NCI-H1417 treated with DMSO at 0.1 percent for 48 hours (cell line): ENCODE results near the gene SSTR1.
"Not testable (repeated sequence)": the region's sequence is repeated elsewhere in the genome, so short reads cannot be mapped to it uniquely, and the experiment has no call there.

ENCODE experiments used
- DNase-seq: peaks from one replicate; lab custom pipeline; 2025; lab: John Stamatoyannopoulos, UW

Gene SSTR1, protein sequence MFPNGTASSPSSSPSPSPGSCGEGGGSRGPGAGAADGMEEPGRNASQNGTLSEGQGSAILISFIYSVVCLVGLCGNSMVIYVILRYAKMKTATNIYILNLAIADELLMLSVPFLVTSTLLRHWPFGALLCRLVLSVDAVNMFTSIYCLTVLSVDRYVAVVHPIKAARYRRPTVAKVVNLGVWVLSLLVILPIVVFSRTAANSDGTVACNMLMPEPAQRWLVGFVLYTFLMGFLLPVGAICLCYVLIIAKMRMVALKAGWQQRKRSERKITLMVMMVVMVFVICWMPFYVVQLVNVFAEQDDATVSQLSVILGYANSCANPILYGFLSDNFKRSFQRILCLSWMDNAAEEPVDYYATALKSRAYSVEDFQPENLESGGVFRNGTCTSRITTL

DNA sequence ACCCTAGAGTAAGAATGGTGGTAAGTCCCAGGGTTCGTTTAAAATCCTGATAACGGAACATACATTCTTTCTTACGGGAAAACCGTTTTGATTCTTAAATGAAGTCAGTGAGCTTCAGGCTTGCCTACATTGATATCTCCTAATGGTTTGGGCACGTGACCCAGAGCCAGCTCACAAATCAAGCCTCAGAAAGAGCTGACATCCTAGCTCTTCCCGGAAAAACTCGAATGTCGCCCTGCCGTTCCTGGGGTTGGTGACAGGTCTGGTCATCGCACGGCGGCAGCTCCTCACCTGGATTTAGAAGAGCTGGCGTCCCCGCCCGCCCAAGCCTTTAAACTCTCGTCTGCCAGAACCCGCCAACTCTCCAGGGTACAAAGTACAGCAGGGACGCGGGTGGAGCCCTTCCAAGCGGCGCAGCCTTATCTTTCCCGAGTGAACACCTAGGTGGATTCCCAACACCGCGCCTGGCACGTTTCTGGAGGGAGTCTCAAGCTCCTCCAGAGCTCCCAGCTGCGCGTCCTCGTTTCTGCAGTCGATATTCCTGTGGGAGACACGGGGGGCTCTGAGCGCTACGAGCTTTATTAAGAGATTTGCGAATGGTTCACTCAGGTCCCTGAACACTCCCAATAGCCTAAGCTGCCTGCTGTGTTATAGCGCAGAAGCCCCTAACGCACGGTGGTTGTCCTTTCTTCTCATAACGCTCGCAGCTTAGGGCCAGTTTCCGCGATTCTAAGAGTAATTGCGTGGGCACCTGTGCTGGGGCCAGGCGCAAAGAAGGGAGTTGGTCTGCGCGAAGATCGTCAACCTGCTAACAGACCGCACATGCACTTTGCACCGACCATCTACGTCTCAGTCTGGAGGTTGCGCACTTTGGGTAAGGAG, at the start of gene SSTR1:
Gene SSTR1, plus strand, starts transcription at position 169 of the 882 bp plus-strand sequence. CDS start 1,486 bp downstream, outside the sequence.
- no peak for DNase-seq

DNA sequence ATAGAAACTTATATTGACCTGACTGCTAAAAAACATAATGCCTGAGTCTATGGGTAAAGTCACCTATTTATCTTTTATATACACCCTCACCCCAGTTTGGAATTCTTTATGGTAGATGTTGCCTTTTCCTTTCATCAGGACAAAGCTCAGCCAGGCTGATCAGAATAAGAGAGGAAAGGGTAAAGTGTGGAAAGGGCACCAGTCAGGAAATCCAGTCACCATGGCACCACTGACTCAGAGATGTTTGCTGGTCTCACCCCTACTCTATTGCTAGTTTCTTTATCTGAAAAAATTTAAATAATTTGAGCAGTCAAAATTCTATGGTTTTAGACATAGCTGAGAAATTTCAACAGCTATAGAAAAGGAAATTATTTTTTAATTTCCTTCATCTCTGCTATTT, 49.2 kb upstream of the SSTR1 start:
- no peak for DNase-seq

GRCh38 chr14:38168416-38168815, 39.3 kb upstream of the SSTR1 start:
- DNase-seq = no peak

DNA sequence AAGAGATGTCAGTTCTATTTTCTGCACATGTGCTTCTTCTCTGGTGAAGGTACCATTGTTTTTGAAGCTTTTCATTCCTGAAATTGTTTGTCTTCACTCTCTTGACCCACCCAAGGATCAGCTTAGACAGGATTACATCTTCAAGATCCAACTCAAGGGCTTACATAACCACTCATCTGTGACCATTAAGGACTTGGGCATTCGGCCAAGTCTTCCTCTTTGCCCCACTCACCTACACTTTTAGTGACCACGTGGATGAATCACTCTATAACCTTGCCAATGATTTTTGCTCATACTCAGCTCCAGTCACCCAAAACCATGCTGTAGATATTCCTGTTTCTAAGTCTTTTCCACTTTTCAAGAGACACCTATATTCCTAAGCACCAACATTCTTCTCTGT, 36.5 kb upstream of the SSTR1 start:
- DNase-seq = no peak

DNA sequence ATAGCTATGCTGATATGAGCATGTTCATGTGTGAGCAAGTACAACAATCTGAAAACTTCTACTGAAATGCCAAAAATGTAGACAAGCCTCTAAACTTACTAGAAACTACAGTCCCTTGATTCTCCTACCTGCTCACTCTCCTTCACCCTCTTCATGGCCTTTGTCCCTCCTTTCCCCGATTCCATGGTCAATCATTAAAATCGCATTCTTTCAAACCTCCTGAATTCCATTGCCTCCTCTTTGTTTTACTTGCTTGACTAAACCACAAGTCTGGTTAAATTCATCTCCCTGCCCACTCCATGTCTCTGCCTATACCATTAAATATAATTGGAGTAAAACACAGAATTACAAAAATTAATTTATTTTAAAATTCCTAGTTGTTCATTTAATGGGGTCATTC, 33.0 kb upstream of the SSTR1 start:
- DNase-seq = no peak

DNA sequence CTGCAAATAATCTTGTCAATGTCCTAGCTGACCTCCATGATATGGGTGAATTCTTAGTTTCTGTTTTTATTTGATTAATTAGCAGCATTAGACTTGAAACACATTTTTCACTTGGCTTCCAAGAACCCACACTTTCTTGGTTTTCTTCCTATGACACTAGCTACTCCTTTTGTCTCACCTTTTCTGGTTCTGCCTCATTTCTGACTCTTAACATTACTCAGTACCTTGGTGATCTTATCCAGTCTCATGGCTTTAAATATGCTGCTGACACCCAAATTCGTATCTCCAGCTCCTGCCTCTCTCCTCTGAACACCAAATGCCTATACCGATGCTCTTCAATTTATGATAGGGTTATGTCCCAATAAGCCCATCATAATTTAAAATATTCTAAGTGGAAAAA, 32.0 kb upstream of the SSTR1 start:
- no peak for DNase-seq

DNA sequence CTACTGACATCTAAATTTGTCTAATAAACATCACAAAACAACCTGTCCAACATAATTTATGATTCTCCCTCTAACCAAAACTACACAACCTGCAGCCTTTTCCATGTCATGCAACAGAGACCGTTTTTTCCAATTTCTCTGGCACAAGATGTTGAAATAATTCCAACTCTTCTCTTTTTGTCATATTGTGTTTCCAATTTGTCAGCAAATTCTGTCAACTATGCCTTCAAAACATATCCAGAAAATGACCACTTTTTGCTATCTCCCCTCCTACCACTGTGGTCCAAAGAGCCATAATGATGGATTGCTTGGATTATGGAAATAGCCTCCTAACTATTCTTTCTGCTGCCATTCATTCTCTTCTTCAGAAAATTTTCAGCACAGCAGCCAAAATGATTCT, 31.3 kb upstream of the SSTR1 start:
- DNase-seq = no peak

DNA sequence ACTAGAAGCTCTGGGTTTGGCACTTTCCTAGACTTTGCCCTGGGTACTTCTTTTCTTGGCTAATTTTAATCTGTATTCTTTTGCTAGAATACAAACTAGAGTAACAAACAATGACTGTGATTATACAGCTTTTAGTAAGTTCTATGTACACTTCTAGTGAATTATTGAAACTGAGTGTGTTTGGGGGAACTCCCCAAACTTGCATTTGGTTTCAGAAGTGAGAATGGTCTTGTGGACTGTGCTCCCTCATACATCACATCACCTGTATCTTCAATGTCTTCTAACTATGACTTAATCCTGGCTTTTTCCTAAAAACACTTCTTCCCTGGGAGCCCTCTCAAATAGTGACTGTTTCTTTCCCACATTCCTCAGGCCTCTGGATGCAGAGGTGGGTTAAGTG, 23.6 kb upstream of the SSTR1 start:
- DNase-seq = no peak

- no peak for DNase-seq
Measured at GRCh38 chr14:38185671-38186070, 22.0 kb upstream of the SSTR1 start.

DNA sequence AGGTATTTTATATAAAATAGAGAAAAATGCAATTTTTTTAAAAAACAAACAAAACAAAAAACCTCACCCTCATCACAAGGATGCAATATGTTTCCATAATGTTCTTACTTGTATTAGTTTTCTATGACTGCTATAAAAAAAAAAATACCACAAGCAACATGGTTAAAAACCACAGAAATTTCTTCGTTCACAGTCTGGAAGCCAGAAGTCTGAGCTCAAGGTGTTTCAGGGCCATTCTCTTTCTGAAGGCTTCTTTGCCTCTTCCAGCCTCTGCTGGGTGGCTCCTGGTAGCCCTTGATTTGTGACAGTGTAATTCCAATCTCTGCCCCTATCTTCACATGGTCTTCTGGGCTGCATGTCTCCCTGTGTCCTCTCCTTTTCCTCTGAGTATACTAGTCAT, 21.5 kb upstream of the SSTR1 start:
- no peak for DNase-seq

DNA sequence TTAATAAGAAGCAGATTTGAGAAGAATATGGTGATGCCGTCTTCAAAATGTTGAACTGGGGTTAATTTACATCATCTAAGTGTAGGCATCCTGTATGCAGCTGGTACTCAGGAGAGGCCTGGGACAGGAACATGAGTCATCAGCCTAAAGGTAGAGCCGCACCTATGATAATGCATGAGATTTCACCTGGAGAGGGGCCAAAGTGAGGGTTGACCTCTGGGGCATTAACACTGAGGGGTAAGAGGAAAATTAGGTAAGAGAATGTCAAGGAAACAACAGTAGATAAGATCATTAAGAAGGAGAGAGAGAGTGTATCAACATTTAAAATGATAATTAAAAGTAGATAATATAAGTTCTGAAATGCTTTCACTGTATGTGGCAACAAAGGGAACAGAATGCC, 20.2 kb upstream of the SSTR1 start:
- DNase-seq = no peak

- no peak for DNase-seq
Measured at GRCh38 chr14:38189930-38190726, 17.6 kb upstream of the SSTR1 start.

DNA sequence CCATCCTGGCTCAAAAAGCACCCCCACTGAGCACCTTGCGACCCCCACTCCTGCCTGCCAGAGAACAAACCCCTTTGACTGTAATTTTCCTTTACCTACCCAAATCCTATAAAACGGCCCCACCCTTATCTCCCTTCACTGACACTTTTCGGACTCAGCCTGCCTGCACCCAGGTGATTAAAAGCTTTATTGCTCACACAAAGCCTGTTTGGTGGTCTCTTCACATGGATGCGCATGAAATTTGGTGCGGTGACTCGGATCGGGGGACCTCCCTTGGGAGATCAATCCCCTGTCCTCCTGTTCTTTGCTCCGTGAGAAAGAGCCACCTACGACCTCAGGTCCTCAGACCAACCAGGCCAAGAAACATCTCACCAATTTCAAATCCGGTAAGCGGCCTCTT, 16.9 kb upstream of the SSTR1 start:
- not testable (repeated sequence) for DNase-seq

DNA sequence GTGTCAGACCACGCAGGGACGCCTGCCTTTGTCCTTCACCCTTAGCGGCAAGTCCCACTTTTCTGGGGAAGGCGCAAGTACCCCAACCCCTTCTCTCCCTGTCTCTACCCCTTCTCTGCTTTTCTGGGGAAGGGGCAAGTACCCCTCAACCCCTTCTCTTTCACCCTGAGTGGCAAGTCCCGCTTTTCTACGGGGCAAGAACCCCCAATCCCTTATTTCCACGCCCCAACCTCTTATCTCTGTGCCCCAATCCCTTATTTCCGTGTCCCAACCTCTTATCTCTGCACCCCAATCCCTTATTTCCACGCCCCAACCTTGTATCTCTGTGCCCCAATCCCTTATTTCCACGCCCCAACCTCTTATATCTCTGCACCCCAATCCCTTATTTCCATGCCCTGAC, 16.2 kb upstream of the SSTR1 start:
- DNase-seq = not testable (repeated sequence)

- no peak for DNase-seq
Measured at GRCh38 chr14:38197001-38197783, 10.5 kb upstream of the SSTR1 start.

GRCh38 chr14:38197784-38198335, 9.8 kb upstream of the SSTR1 start:
- DNase-seq = no peak

DNA sequence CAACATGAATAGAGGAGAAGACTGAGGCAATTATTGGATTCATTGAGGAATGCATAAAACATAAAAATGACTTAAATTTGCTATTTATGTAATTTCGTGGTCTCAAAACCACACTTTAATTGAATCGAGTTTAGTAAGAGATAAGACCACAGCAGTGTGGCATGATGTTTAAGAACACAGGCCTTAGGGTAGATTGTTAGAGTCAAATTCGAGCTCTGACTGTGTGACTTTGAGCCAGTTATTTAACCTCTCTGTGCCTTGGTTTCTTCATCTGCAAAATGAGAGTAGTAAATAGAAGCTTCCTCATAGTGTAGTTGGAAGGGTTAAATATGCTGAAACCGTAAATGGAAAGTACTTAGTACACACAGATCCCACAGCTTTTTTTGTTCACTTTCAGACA, 9.3 kb upstream of the SSTR1 start:
- no peak for DNase-seq

GRCh38 chr14:38199076-38199475, 8.6 kb upstream of the SSTR1 start:
- DNase-seq = no peak

- no peak for DNase-seq
Measured at GRCh38 chr14:38199739-38200138, 8.0 kb upstream of the SSTR1 start.

DNA sequence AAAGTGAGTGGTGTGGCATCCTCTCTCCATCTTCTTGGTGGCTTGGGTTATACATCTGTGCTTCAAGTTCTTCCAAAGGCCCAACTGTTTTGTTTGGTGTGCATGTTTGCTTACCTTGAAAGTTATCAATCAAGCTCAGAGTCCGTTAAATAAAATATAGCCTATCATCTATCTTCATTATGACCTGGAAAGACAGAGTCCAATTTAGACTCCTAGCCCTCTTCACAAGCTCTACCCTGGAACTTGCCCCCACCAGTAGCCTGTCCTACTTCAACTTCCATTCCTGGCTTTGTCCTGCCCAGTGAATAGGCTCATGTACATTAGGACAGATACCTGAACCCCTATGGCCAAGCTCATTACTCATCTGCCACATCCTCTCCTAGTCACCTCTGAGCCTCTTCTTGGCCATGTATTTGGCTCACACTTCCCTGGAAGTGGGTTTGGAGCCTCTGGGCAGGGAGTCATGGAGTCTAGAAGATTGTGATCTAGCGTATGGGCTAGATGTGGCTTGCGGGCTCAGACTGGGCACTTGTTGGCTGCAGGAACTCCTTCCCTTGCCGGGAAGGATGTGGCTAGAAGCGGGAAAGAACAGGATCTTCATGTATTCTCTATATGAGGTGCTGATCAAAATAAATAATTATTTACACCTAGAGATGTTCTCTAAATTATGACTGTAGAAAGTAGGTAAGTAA, 6.4 kb upstream of the SSTR1 start:
- no peak for DNase-seq
